ENCODE data around the gene AKR1B1. TPM values are rescaled to one million over a fixed set of nuclear protein-coding genes. Genes with fewer than 3 reads are reported as not detected.

Gene AKR1B1
- total RNA-seq, 2 experiments from 2014 or later, result 60.6 to 65.5 TPM

DNA sequence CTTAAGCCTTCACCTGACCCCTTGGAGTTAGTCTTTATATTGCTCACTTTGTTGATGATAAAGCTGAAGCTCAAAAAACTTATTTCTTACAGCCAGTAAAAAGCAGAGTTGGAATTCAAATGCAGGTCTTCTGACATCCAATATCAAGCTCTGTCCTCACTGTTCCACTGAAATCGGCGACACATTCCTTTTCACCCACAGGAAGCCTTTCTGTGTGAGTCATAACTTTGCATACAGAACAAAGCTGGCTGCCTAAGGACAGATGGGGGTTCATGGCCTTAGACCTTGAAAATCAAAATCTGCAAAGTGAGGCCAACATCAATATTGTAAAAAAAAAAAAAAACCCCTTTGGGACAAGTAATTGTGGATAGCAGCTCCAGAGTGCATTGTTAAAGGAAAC, 21.8 kb upstream of the AKR1B1 start:
- H3K4me1 Mint-ChIP-seq (ENCODE audit: low read depth), result no peaks in the 10 kb centered on the region

GRCh38 chr7:134480202-134480601, 21.3 kb upstream of the AKR1B1 start:
- Mint-ChIP-seq H3K36me3 (ENCODE audit: low read depth) (no peaks in the 10 kb centered on the region), H3K9me3 (no peaks in the 10 kb centered on the region), H3K27ac (no peak overlapping the region), H3K4me1 (ENCODE audit: low read depth) (no peaks in the 10 kb centered on the region), H3K27me3 (peaks cover 21% of the 10 kb centered on the region), H3K4me3 (no peak overlapping the region)
- CTCF ChIA-PET, result interaction anchor here (3.8 kb wide), 1 partner anchor 22 kb away, joined by 10 read pairs; the partner anchor contains the start of gene AKR1B1
- no peaks in the 10 kb centered on the region for H3K4me1 ChIP-seq (ENCODE audit: insufficient read depth, low read length)
- no peaks in the 10 kb centered on the region for H3K9me3 ChIP-seq (ENCODE audit: control insufficient read depth in 1 of 2, insufficient read depth in 1 of 2, low read length in 2 of 2)
- no peak for TF ChIP-seq CTCF (IDR thresholded peaks at IDR 0.05)
- no peaks in the 10 kb centered on the region for H3K36me3 ChIP-seq (ENCODE audit: insufficient read depth, low read length)
- intact Hi-C loops (cut with DNase I, micrococcal nuclease), result no loop called here
- ATAC-seq (ENCODE audit: poor library complexity) (no peak), DNase-seq (no peak)
- POLR2A ChIA-PET, result interaction anchor here (0.9 to 1.5 kb wide), 2 partner anchors 21 to 34 kb away, joined by 3 read pairs; no protein-coding TSS in a partner anchor
- no peak overlapping the region for H3K4me3 ChIP-seq (ENCODE audit: low read length)
- H3K27me3 ChIP-seq (ENCODE audit: control insufficient read depth in 1 of 2, insufficient read depth in 2 of 2, low read length in 2 of 2), result peaks cover 0 to 2% of the 10 kb centered on the region in 2 experiments
- no peak overlapping the region for H3K27ac ChIP-seq (ENCODE audit: low read depth in 1 of 2, low read length in 2 of 2)

More for the DNA sequence above, 21.8 kb upstream of the AKR1B1 start:
- Mint-ChIP-seq H3K4me3 (no peak overlapping the region), H3K9me3 (no peaks in the 10 kb centered on the region), H3K27me3 (peaks cover 26% of the 10 kb centered on the region), H3K36me3 (ENCODE audit: low read depth) (no peaks in the 10 kb centered on the region), H3K27ac (no peak overlapping the region)
- Histone ChIP-seq H3K27ac (ENCODE audit: low read depth in 1 of 2, low read length in 2 of 2) (no peak overlapping the region), H3K9me3 (ENCODE audit: control insufficient read depth in 1 of 2, insufficient read depth in 1 of 2, low read length in 2 of 2) (no peaks in the 10 kb centered on the region), H3K27me3 (ENCODE audit: control insufficient read depth in 1 of 2, insufficient read depth in 2 of 2, low read length in 2 of 2) (no peaks in the 10 kb centered on the region), H3K36me3 (ENCODE audit: insufficient read depth, low read length) (no peaks in the 10 kb centered on the region), H3K4me1 (ENCODE audit: insufficient read depth, low read length) (no peaks in the 10 kb centered on the region), H3K4me3 (ENCODE audit: low read length) (no peak overlapping the region)
- no peak for ATAC-seq (ENCODE audit: poor library complexity)
- DNase-seq, result no peak
- CTCF ChIA-PET, result interaction anchor here (3.8 kb wide), 1 partner anchor 22 kb away, joined by 10 read pairs; the partner anchor contains the start of gene AKR1B1
- POLR2A ChIA-PET, result interaction anchor here (0.9 to 1.5 kb wide), 2 partner anchors 21 to 35 kb away, joined by 3 read pairs; no protein-coding TSS in a partner anchor
- intact Hi-C loops (cut with DNase I, micrococcal nuclease), result no loop called here
- TF ChIP-seq CTCF (IDR thresholded peaks at IDR 0.05), result no peak

DNA sequence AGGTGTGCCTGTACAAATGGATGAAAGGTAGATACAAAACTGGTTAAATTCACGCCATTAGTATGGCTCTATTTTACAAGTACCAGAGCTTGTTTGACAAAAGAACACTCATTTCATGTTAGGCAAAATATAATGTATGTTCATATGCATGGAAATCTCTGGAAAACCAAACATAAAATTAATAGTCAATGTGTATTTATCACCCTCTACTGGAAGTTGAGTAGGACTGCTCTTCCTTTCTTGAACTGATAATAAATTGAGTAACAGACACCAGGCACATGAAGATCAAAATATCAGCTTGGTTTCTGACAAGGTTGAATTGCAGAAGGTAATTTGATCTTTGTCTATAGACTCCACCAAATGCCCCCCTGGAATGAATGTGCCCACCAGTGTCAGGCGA, 19.8 kb upstream of the AKR1B1 start:
- no peak for TF ChIP-seq CTCF (IDR thresholded peaks at IDR 0.05)
- Mint-ChIP-seq H3K27ac (no peak overlapping the region), H3K4me3 (no peak overlapping the region), H3K9me3 (no peaks in the 10 kb centered on the region), H3K4me1 (ENCODE audit: low read depth) (no peaks in the 10 kb centered on the region), H3K36me3 (ENCODE audit: low read depth) (no peaks in the 10 kb centered on the region), H3K27me3 (peaks cover 19% of the 10 kb centered on the region)
- Histone ChIP-seq H3K27ac (ENCODE audit: low read depth in 1 of 2, low read length in 2 of 2) (no peak overlapping the region), H3K36me3 (ENCODE audit: insufficient read depth, low read length) (no peaks in the 10 kb centered on the region), H3K4me1 (ENCODE audit: insufficient read depth, low read length) (no peaks in the 10 kb centered on the region), H3K9me3 (ENCODE audit: control insufficient read depth in 1 of 2, insufficient read depth in 1 of 2, low read length in 2 of 2) (no peaks in the 10 kb centered on the region), H3K27me3 (ENCODE audit: control insufficient read depth in 1 of 2, insufficient read depth in 2 of 2, low read length in 2 of 2) (peaks cover 0 to 2% of the 10 kb centered on the region in 2 experiments), H3K4me3 (ENCODE audit: low read length) (no peak overlapping the region)
- POLR2A ChIA-PET, result no interaction called here
- intact Hi-C loops (cut with DNase I, micrococcal nuclease), result no loop called here
- DNase-seq (no peak), ATAC-seq (ENCODE audit: poor library complexity) (no peak)
- CTCF ChIA-PET, result interaction anchor here (3.8 kb wide), 1 partner anchor 20 kb away, joined by 10 read pairs; the partner anchor contains the start of gene AKR1B1
